ENCODE measurements around the gene OR52D1.

DNA sequence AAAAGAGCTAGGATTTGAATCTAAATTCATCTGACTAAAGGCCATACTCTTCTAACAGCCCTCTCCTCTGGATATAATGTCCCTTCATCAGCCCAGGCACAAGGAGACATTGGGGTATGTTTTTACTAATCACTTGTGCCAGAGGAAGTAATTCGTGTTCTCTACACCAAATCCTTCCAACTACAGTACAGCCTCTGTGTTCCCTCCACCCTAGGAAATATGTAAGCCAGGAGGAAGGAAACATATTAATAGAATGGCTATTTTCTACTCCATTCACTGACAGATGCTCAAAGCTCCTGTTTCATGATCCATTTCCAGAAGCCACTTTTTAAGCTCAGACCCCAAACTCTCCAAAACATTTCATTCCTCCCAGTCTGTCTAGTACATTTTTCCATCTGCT lies 40.0 kb downstream of the OR52D1 start:
- TF ChIP-seq EZH2phosphoT487 (IDR thresholded peaks at IDR 0.05; ENCODE audit: borderline replicate concordance) = no peak
- TF ChIP-seq, protein P1, sequence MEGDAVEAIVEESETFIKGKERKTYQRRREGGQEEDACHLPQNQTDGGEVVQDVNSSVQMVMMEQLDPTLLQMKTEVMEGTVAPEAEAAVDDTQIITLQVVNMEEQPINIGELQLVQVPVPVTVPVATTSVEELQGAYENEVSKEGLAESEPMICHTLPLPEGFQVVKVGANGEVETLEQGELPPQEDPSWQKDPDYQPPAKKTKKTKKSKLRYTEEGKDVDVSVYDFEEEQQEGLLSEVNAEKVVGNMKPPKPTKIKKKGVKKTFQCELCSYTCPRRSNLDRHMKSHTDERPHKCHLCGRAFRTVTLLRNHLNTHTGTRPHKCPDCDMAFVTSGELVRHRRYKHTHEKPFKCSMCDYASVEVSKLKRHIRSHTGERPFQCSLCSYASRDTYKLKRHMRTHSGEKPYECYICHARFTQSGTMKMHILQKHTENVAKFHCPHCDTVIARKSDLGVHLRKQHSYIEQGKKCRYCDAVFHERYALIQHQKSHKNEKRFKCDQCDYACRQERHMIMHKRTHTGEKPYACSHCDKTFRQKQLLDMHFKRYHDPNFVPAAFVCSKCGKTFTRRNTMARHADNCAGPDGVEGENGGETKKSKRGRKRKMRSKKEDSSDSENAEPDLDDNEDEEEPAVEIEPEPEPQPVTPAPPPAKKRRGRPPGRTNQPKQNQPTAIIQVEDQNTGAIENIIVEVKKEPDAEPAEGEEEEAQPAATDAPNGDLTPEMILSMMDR (conservative IDR thresholded peaks at IDR 0.05; ENCODE audit: low read length) = no peak
